Measurements from ENCODE around the gene ADAMTS2.

- TF ChIP-seq CTCF (IDR thresholded peaks at IDR 0.05; ENCODE audit: control extremely low read depth in 1 of 3, insufficient read depth in 1 of 3, low read depth in 1 of 3, low read length in 3 of 3), result no peak
- TF ChIP-seq NRF1 (IDR thresholded peaks at IDR 0.05; ENCODE audit: low read depth, low read length), result no peak
- TF ChIP-seq JUN (IDR thresholded peaks at IDR 0.05; ENCODE audit: low read depth, low read length), result no peak
- TF ChIP-seq TBP (IDR thresholded peaks at IDR 0.05; ENCODE audit: low read depth, low read length), result no peak
Observed at GRCh38 chr5:179369530-179369884, 24.2 kb upstream of the ADAMTS2 start.
